ENCODE results near the gene MLPH. TPM values are rescaled to one million over a fixed set of nuclear protein-coding genes. Genes with fewer than 3 reads are reported as not detected.

Gene MLPH
- total and polyA plus RNA-seq, 2 of the 13 experiments (the other 11 are each of a cell fraction or from before 2014, with no cell fraction given): 0.12 TPM; not detected in 1

- TF ChIP-seq ZBTB46 (CRISPR knock-in tag; IDR thresholded peaks at IDR 0.05; ENCODE audit: borderline replicate concordance): no peak
- no peak for TF ChIP-seq ZNF343 (CRISPR knock-in tag; IDR thresholded peaks at IDR 0.05)
- no peak for TF ChIP-seq SYNCRIP (IDR thresholded peaks at IDR 0.05; ENCODE audit: insufficient read depth, low read depth, low read length)
- TF ChIP-seq GABPB1 (CRISPR knock-in tag; IDR thresholded peaks at IDR 0.05): peak; percentile 21; the same call in 1 of the 2 replicates
- TF ChIP-seq, protein P1, sequence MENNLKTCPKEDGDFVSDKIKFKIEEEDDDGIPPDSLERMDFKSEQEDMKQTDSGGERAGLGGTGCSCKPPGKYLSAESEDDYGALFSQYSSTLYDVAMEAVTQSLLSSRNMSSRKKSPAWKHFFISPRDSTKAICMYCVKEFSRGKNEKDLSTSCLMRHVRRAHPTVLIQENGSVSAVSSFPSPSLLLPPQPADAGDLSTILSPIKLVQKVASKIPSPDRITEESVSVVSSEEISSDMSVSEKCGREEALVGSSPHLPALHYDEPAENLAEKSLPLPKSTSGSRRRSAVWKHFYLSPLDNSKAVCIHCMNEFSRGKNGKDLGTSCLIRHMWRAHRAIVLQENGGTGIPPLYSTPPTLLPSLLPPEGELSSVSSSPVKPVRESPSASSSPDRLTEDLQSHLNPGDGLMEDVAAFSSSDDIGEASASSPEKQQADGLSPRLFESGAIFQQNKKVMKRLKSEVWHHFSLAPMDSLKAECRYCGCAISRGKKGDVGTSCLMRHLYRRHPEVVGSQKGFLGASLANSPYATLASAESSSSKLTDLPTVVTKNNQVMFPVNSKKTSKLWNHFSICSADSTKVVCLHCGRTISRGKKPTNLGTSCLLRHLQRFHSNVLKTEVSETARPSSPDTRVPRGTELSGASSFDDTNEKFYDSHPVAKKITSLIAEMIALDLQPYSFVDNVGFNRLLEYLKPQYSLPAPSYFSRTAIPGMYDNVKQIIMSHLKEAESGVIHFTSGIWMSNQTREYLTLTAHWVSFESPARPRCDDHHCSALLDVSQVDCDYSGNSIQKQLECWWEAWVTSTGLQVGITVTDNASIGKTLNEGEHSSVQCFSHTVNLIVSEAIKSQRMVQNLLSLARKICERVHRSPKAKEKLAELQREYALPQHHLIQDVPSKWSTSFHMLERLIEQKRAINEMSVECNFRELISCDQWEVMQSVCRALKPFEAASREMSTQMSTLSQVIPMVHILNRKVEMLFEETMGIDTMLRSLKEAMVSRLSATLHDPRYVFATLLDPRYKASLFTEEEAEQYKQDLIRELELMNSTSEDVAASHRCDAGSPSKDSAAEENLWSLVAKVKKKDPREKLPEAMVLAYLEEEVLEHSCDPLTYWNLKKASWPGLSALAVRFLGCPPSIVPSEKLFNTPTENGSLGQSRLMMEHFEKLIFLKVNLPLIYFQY (CRISPR knock-in tag; IDR thresholded peaks at IDR 0.05; ENCODE audit: borderline replicate concordance): no peak
- TF ChIP-seq, protein P2, sequence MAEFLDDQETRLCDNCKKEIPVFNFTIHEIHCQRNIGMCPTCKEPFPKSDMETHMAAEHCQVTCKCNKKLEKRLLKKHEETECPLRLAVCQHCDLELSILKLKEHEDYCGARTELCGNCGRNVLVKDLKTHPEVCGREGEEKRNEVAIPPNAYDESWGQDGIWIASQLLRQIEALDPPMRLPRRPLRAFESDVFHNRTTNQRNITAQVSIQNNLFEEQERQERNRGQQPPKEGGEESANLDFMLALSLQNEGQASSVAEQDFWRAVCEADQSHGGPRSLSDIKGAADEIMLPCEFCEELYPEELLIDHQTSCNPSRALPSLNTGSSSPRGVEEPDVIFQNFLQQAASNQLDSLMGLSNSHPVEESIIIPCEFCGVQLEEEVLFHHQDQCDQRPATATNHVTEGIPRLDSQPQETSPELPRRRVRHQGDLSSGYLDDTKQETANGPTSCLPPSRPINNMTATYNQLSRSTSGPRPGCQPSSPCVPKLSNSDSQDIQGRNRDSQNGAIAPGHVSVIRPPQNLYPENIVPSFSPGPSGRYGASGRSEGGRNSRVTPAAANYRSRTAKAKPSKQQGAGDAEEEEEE (CRISPR knock-in tag; IDR thresholded peaks at IDR 0.05; ENCODE audit: borderline replicate concordance): no peak
- peak; percentile 79; the same call in 1 of the 2 replicates for TF ChIP-seq ZMAT3 (CRISPR knock-in tag; conservative IDR thresholded peaks at IDR 0.05)
- no peak for TF ChIP-seq ZNF850 (CRISPR knock-in tag; conservative IDR thresholded peaks at IDR 0.05)
- TF ChIP-seq, protein P3, sequence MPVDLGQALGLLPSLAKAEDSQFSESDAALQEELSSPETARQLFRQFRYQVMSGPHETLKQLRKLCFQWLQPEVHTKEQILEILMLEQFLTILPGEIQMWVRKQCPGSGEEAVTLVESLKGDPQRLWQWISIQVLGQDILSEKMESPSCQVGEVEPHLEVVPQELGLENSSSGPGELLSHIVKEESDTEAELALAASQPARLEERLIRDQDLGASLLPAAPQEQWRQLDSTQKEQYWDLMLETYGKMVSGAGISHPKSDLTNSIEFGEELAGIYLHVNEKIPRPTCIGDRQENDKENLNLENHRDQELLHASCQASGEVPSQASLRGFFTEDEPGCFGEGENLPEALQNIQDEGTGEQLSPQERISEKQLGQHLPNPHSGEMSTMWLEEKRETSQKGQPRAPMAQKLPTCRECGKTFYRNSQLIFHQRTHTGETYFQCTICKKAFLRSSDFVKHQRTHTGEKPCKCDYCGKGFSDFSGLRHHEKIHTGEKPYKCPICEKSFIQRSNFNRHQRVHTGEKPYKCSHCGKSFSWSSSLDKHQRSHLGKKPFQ (CRISPR knock-in tag; IDR thresholded peaks at IDR 0.05; ENCODE audit: insufficient replicate concordance): no peak
- TF ChIP-seq ZNF891 (CRISPR knock-in tag; IDR thresholded peaks at IDR 0.05): no peak
- no peak for TF ChIP-seq U2AF2 (IDR thresholded peaks at IDR 0.05; ENCODE audit: low read depth, low read length)
- no peak for TF ChIP-seq ZBTB4 (CRISPR knock-in tag; IDR thresholded peaks at IDR 0.05; ENCODE audit: borderline replicate concordance)
- no peak for TF ChIP-seq DR1 (CRISPR knock-in tag; IDR thresholded peaks at IDR 0.05)
- no peak for TF ChIP-seq ZNF615 (CRISPR knock-in tag; IDR thresholded peaks at IDR 0.05; ENCODE audit: borderline replicate concordance)
These were observed 64.1 kb downstream of the MLPH start (continued) for GRCh38 chr2:237551071-237551574.
